GM19238 (cell line): ENCODE results near the gene NDUFB5.

ENCODE experiments used
- DNase-seq: peaks from one replicate; pipeline ENCODE4 v3.0.0; 2011; ENCODE audit warnings: low spot score; ENCODE audit not compliant: insufficient read length

NDUFB5 gene

DNA sequence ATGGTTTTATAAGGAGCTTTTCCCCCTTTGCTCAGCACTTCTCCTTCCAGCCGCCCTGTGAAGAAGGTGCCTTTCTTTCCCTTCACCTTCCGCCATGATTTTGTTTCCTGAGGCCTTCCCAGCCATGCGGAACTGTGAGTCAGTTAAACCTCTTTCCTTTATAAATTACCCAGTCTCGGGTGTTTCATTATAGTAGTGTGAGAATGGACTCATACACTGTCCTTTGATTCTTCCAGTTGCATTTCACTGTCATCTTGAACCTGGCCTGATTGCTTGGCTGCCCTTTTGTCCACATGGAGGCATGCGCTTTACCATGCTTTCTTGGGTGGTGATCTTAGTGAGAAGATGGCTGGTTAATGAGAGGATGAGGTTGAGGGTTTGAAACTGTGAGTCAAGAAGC lies 71.5 kb downstream of the NDUFB5 start:
- no peak for DNase-seq
